Panc1 (cell line): Measurements from ENCODE around the gene UPF2. TPM values are rescaled to one million over a fixed set of nuclear protein-coding genes. Genes with fewer than 3 reads are reported as not detected.

Experiments
- ATAC-seq: fragments of 200-7000 bp; cut with Tn5 transposase; 2 replicates; pipeline ENCODE4 v1.9.1; 2020; ENCODE audit warnings: mild to moderate bottlenecking, moderate library complexity
- BruUV-seq: library from RNA; stranded (reverse); fragments of 400-500 nt; replicated peaks from 2 replicates; lab custom pipeline; 2021; lab: Mats Ljungman, UMichigan
- CTCF ChIA-PET: fragments of 300-600 bp; sonication (Branson Sonifier 250); formaldehyde crosslinking; loops from one replicate; lab custom pipeline; 2022; ENCODE audit warnings: antibody characterized with exemption; lab: Charles Lee
- POLR2A ChIA-PET: fragments of 300-600 bp; sonication (Branson Sonifier 250); formaldehyde crosslinking; loops from one replicate; lab custom pipeline; 2022; ENCODE audit warnings: antibody characterized with exemption; lab: Charles Lee
- DNase-seq: peaks from one replicate; pipeline ENCODE4 v3.0.0-alpha.2; 2010; ENCODE audit warnings: low read depth, low spot score
- H3K27ac ChIP-seq: 2 replicates; pipeline ENCODE4 v1.5.1; 2011; ENCODE audit warnings: mild to moderate bottlenecking, low read length, inconsistent platforms
- H3K27me3 ChIP-seq: fragments of 200-500 bp; sonication (Bioruptor generic); 2 replicates; pipeline ENCODE4 v1.6.0; 2014; ENCODE audit warnings: low read length, inconsistent platforms; ENCODE audit not compliant: control insufficient read depth, insufficient read depth
- H3K36me3 ChIP-seq: fragments of 200-500 bp; sonication (Bioruptor generic); 2 replicates; pipeline ENCODE4 v1.5.1; 2014; ENCODE audit warnings: inconsistent platforms, mild to moderate bottlenecking, low read length, moderate library complexity; ENCODE audit not compliant: control insufficient read depth, insufficient read depth
- H3K4me1 ChIP-seq: 2 replicates; pipeline ENCODE4 v1.5.1; 2011; ENCODE audit warnings: inconsistent platforms, mild to moderate bottlenecking, low read length, moderate library complexity; ENCODE audit not compliant: control insufficient read depth, insufficient read depth
- H3K4me3 ChIP-seq, 2 experiments: 2 replicates each; pipeline ENCODE4 v1.5.1; 2011 to 2012; ENCODE audit warnings: low read depth in 2 of 2, low read length in 2 of 2, mild to moderate bottlenecking in 2 of 2, inconsistent platforms in 1 of 2, moderate library complexity in 1 of 2
- H3K9me3 ChIP-seq: fragments of 200-500 bp; sonication (Bioruptor generic); 2 replicates; pipeline ENCODE4 v1.5.1; 2014; ENCODE audit warnings: low read depth, mild to moderate bottlenecking, inconsistent platforms, low read length, moderate library complexity; ENCODE audit not compliant: control insufficient read depth, insufficient read depth
- CTCF ChIP-seq: fragments of 450-650 bp; IDR thresholded peaks from 2 replicates; pipeline ENCODE4 v1.5.1; 2017; ENCODE audit warnings: mild to moderate bottlenecking
- POLR2AphosphoS5 ChIP-seq: IDR thresholded peaks from 2 replicates; pipeline ENCODE4 v1.6.1; 2012; ENCODE audit warnings: mild to moderate bottlenecking, low read depth, low read length, moderate library complexity
- REST ChIP-seq, 2 experiments: IDR thresholded peaks; 2 replicates each; pipeline ENCODE4 v1.6.1; 2011 to 2012; ENCODE audit warnings: low read depth in 2 of 2, control low read depth in 1 of 2, low read length in 1 of 2, mild to moderate bottlenecking in 1 of 2, moderate library complexity in 1 of 2; ENCODE audit not compliant: insufficient read depth in 1 of 2
- SIN3A ChIP-seq: IDR thresholded peaks from 2 replicates; pipeline ENCODE4 v1.6.1; 2012; ENCODE audit warnings: low read depth, mild to moderate bottlenecking, low read length, moderate library complexity, borderline replicate concordance; ENCODE audit not compliant: insufficient read depth
- TCF7L2 ChIP-seq: IDR thresholded peaks from 2 replicates; pipeline ENCODE4 v1.6.1; 2011; ENCODE audit warnings: mild to moderate bottlenecking, low read depth, low read length, inconsistent platforms
- in situ Hi-C: cut with HindIII; loops from 2 replicates; pipeline ENCODE4 v1.10.0; 2016; ENCODE audit warnings: low sequenced_read_pairs, low pct_unique_long_range_greater_than_20kb
- intact Hi-C: fragments of 100-400 bp; cut with micrococcal nuclease; formaldehyde crosslinking; loops from one replicate; pipeline ENCODE4 v1.10.0; 2022; ENCODE audit not compliant: unreplicated experiment
- total RNA-seq: library from RNA; stranded (reverse); gene quantifications from one replicate; pipeline ENCODE4 v1.2.1, GENCODE V29; 2021; ENCODE audit not compliant: unreplicated experiment

Gene UPF2
- total RNA-seq, 1 experiment from 2014 or later = 19.1 TPM

- H3K27ac ChIP-seq = no peak overlapping the region
- POLR2A ChIA-PET = no interaction called here
- BruUV-seq = no TSS peak
- intact Hi-C loops (no loop called here), in situ Hi-C loops (no loop called here)
- peaks cover 3% of the 10 kb centered on the region; the same call in 1 of the 2 replicates for H3K4me1 ChIP-seq
- no peak for ATAC-seq
- no peaks in the 10 kb centered on the region for H3K9me3 ChIP-seq
- no peak for TF ChIP-seq REST (IDR thresholded peaks at IDR 0.05; ENCODE audit: insufficient read depth in 1 of 2, low read depth in 2 of 2, low read length in 1 of 2)
- TF ChIP-seq CTCF = no peak
- TF ChIP-seq POLR2AphosphoS5 = no peak
- TF ChIP-seq SIN3A = no peak
- no peak for TF ChIP-seq TCF7L2
- H3K27me3 ChIP-seq = no peaks in the 10 kb centered on the region
- CTCF ChIA-PET = no interaction called here
- no peaks in the 10 kb centered on the region for H3K36me3 ChIP-seq
- H3K4me3 ChIP-seq = no peak overlapping the region
- no peak for DNase-seq
Observed at GRCh38 chr10:12056748-12057147, 14.1 kb upstream of the UPF2 start.

- Histone ChIP-seq H3K9me3 (no peaks in the 10 kb centered on the region), H3K27me3 (no peaks in the 10 kb centered on the region), H3K27ac (no peak overlapping the region), H3K4me1 (peaks cover 3% of the 10 kb centered on the region; the same call in 1 of the 2 replicates), H3K4me3 (no peak overlapping the region), H3K36me3 (no peaks in the 10 kb centered on the region)
- in situ Hi-C loops = no loop called here
- POLR2A ChIA-PET = no interaction called here
- DNase-seq (no peak), ATAC-seq (no peak)
- TF ChIP-seq POLR2AphosphoS5 = no peak
- TF ChIP-seq TCF7L2 = no peak
- no peak for TF ChIP-seq SIN3A
- no peak for TF ChIP-seq REST (IDR thresholded peaks at IDR 0.05; ENCODE audit: insufficient read depth in 1 of 2, low read depth in 2 of 2, low read length in 1 of 2)
- TF ChIP-seq CTCF = no peak
- intact Hi-C loops = no loop called here
- CTCF ChIA-PET = no interaction called here
- no TSS peak for BruUV-seq
Observed at GRCh38 chr10:12055732-12056131, 13.1 kb upstream of the UPF2 start.
